OCI-LY3 (cell line): Measurements from ENCODE around the gene CORO2B.

ENCODE experiments used
- EZH2phosphoT487 ChIP-seq: fragments of 200-600 bp; shearing (Covaris generic); IDR thresholded peaks from 2 replicates; pipeline ENCODE4 v1.6.1; 2018; ENCODE audit warnings: antibody characterized with exemption, mixed run types, low read depth
- TF ChIP-seq, protein P1 (sequence below): fragments of 200-600, 300-600 bp; sonication (generic); IDR thresholded peaks from 2 replicates; pipeline ENCODE4 v1.5.1; 2014; ENCODE audit warnings: antibody characterized with exemption, low read length, low read depth

DNA sequence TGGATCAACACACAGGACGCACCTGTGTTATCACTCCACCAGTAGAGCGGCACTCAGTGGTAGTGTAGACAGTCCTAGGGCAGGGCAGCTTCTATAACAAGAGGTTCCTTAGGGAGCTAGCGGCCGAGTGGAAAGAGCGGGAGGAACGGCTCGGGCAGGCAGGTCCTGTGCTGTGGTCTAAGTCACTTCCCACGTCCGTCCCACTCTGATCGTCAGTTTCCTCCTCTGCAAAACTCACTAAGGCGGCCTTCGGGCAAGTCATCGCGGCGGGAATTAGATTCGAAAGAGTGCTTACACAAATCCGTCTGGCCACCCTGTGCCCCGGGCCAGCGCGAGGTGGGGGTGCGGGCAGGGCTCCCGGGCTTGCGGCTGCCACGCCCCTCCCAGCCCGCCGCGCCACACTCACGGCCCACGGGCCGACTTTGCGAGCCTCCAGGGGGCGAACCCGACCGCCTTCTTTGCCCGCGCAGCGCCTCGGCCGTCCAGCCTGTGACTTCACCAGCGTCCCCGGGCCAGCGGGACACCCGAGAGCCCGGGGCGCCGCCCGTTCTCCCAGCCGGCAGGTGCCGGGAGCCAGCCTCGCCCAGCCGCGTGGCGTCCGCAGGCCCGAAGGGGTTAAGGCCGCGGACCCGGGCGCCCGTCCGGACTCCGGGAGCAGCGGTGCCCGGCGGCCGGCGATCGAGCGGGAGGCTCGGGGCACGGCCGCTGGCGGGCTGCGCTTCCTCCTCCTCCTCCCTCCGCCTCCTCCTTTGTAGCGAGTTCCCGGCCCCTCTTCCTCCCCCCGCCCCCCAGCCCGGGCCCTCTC, 416 bp upstream of the CORO2B start:
- TF ChIP-seq, protein P1, sequence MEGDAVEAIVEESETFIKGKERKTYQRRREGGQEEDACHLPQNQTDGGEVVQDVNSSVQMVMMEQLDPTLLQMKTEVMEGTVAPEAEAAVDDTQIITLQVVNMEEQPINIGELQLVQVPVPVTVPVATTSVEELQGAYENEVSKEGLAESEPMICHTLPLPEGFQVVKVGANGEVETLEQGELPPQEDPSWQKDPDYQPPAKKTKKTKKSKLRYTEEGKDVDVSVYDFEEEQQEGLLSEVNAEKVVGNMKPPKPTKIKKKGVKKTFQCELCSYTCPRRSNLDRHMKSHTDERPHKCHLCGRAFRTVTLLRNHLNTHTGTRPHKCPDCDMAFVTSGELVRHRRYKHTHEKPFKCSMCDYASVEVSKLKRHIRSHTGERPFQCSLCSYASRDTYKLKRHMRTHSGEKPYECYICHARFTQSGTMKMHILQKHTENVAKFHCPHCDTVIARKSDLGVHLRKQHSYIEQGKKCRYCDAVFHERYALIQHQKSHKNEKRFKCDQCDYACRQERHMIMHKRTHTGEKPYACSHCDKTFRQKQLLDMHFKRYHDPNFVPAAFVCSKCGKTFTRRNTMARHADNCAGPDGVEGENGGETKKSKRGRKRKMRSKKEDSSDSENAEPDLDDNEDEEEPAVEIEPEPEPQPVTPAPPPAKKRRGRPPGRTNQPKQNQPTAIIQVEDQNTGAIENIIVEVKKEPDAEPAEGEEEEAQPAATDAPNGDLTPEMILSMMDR: no peak
- TF ChIP-seq EZH2phosphoT487: no peak
